ENCODE measurements around the gene MORN5.

DNA sequence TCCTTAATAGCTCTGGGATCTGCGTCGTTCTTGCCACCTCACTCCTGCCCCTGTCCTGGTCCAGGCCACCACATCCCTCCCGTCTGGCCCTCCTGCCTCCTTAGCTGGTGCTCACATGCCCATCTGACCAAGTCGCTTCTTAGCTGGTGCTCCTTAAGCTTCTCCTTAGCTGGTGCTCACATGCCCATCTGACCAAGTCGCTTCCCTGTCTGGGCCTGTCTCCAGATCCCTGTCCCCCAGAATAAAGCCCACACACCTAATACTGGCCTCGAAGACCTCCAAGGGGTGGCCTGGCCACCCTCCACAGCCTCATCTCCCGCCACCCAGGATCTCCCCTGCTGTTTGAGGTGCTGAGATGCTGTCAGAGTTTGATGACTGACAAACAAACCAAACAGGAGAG lies 35.2 kb upstream of the MORN5 start:
- TF ChIP-seq GATA2 (IDR thresholded peaks at IDR 0.05; ENCODE audit: low read depth, low read length) (no peak), GATA3 (IDR thresholded peaks at IDR 0.05; ENCODE audit: low read depth, low read length) (no peak)

Measured in SH-SY5Y (cell line).